Measurements from ENCODE around the gene THADA.
A peak's percentile ranks its signal among the peaks of the same experiment; 100 is the strongest.

The THADA gene

DNA sequence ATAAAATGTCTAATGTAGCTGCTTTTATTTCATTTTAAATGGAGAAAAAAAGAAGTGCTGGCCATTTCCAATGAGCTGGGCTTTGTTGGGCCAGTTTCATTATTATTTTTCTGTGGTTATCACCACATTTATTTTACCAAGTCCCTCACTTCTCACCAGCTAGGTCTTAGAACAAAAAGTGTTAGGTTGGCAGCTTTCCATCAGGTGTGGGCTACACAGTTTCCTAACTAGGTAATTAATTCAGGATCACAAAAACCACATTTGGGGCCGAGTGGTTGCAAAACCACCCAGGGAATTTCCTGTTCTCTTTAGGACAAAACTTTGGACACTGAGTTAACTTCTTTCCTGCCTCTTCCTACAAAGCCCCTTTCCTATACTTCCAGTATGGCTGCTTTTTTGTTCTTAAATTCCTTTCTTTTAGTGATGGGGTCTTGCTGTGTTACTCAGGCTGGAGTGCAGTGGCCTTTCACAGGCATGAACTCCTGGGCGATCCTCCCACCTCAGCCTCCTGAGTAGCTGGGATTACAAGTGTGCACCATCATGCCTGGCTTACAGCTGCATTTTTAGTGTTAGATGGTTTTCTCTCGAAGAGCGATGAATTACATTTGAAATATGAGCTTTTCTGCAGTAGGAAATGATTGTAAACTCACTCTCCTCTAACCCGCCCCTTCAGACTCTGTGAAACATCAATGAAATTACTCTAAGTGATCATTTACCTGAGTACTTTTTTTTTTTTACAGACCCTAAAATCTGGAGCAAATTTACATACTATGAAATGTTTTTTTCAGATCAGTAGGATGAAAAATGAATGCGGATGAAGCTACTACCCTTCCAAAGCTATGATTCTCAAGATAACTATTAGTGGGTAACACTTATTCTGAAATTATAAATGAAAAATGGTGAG, 366.8 kb downstream of the THADA start:
- Histone ChIP-seq H3K9me2 (replicated peaks; ENCODE audit: insufficient read depth, low read length) (no peaks in the 10 kb centered on the region), H3K9me3 (ENCODE audit: insufficient read depth, low read length) (no peaks in the 10 kb centered on the region), H3K4me2 (ENCODE audit: low read depth, low read length, poor library complexity, severe bottlenecking) (peak overlapping the region; percentile 63), H3K9ac (ENCODE audit: low read length) (peak overlapping the region; percentile 99), H3K27me3 (ENCODE audit: low read length) (no peaks in the 10 kb centered on the region), H3F3A (ENCODE audit: insufficient read depth) (peaks cover 34% of the 10 kb centered on the region), H3K4me3 (ENCODE audit: insufficient read depth, low read length, poor library complexity, severe bottlenecking) (no peak overlapping the region), H2AFZ (ENCODE audit: low read depth, low read length, severe bottlenecking) (no peak overlapping the region), H4K20me1 (ENCODE audit: low read depth, low read length) (no peaks in the 10 kb centered on the region; the same call in 1 of the 2 replicates), H3K79me2 (ENCODE audit: insufficient read depth, low read length) (peaks cover 23% of the 10 kb centered on the region), H3K36me3 (ENCODE audit: low read length) (peaks cover 3% of the 10 kb centered on the region; the same call in 1 of the 2 replicates), H3K27ac (ENCODE audit: low read depth, low read length) (peak overlapping the region; percentile 97)
- TF ChIP-seq, protein P1, sequence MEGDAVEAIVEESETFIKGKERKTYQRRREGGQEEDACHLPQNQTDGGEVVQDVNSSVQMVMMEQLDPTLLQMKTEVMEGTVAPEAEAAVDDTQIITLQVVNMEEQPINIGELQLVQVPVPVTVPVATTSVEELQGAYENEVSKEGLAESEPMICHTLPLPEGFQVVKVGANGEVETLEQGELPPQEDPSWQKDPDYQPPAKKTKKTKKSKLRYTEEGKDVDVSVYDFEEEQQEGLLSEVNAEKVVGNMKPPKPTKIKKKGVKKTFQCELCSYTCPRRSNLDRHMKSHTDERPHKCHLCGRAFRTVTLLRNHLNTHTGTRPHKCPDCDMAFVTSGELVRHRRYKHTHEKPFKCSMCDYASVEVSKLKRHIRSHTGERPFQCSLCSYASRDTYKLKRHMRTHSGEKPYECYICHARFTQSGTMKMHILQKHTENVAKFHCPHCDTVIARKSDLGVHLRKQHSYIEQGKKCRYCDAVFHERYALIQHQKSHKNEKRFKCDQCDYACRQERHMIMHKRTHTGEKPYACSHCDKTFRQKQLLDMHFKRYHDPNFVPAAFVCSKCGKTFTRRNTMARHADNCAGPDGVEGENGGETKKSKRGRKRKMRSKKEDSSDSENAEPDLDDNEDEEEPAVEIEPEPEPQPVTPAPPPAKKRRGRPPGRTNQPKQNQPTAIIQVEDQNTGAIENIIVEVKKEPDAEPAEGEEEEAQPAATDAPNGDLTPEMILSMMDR (IDR thresholded peaks at IDR 0.05; ENCODE audit: insufficient read depth, low read length, poor library complexity, severe bottlenecking): no peak
- no peak for TF ChIP-seq EZH2phosphoT487 (conservative IDR thresholded peaks at IDR 0.05; ENCODE audit: low read length)

DNA sequence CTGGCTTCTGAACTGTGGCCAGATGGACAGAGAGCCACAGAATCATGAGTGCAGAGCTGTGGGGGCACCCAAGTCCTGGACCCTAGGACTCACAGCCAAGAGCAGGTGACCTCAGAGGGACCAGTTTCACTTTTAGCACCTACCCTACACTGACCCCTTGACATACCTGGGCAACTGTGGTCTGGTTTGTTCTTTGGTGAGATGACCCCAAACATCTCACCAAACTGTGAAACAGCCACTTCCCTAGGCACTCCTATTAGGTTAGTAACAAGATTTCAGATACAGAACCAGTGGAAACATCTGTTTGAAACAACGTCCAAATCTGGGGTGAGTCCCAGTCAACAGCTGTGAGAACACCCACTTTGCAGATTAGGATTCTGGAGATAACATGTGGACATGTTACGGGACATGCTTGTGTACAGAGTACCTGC, 367.5 kb downstream of the THADA start:
- H3K9me2 ChIP-seq (replicated peaks; ENCODE audit: insufficient read depth, low read length): no peaks in the 10 kb centered on the region
- no peaks in the 10 kb centered on the region for H3K27me3 ChIP-seq (ENCODE audit: low read length)
- peaks cover 29% of the 10 kb centered on the region for H3K79me2 ChIP-seq (ENCODE audit: insufficient read depth, low read length)
- H3K4me2 ChIP-seq (ENCODE audit: low read depth, low read length, poor library complexity, severe bottlenecking): peak overlapping the region; percentile 63
- peaks cover 40% of the 10 kb centered on the region for H3F3A ChIP-seq (ENCODE audit: insufficient read depth)
- no peaks in the 10 kb centered on the region for H3K9me3 ChIP-seq (ENCODE audit: insufficient read depth, low read length)
- H3K36me3 ChIP-seq (ENCODE audit: low read length): peaks cover 9% of the 10 kb centered on the region
- no peak overlapping the region for H3K4me3 ChIP-seq (ENCODE audit: insufficient read depth, low read length, poor library complexity, severe bottlenecking)
- H3K27ac ChIP-seq (ENCODE audit: low read depth, low read length): peak overlapping the region; percentile 97
- no peak overlapping the region for H2AFZ ChIP-seq (ENCODE audit: low read depth, low read length, severe bottlenecking)
- H4K20me1 ChIP-seq (ENCODE audit: low read depth, low read length): peaks cover 7% of the 10 kb centered on the region
- TF ChIP-seq EZH2phosphoT487 (conservative IDR thresholded peaks at IDR 0.05; ENCODE audit: low read length): no peak
- TF ChIP-seq, protein P1 (IDR thresholded peaks at IDR 0.05; ENCODE audit: insufficient read depth, low read length, poor library complexity, severe bottlenecking): no peak
- H3K9ac ChIP-seq (ENCODE audit: low read length): peak overlapping the region; percentile 99

DNA sequence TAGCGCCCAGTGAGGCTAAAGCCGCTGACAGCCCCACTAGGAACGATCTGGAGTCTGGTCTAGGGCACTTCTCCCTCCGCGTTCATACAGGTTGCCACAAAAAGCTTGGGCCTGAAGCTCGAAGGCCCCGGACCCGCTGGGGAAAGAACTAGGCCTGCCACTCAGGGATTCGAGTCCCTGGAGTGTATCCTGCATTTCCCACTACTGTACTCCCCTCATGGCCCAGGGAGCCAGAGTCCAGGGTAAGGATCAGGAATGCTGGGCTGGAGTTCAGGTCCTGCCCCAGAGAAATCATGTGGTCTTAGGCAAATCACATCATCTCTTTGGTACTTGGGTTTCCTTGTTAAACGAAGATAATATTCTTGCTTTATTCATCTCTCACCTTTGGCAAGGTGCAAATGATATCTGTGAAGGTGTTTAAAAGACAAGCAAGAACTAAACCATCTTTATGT, 368.0 kb downstream of the THADA start:
- H3K79me2 ChIP-seq (ENCODE audit: insufficient read depth, low read length): peaks cover 34% of the 10 kb centered on the region
- H3K9me3 ChIP-seq (ENCODE audit: insufficient read depth, low read length): no peaks in the 10 kb centered on the region
- peak overlapping the region; percentile 63 for H3K4me2 ChIP-seq (ENCODE audit: low read depth, low read length, poor library complexity, severe bottlenecking)
- peaks cover 10% of the 10 kb centered on the region for H4K20me1 ChIP-seq (ENCODE audit: low read depth, low read length)
- H3K9me2 ChIP-seq (replicated peaks; ENCODE audit: insufficient read depth, low read length): no peaks in the 10 kb centered on the region
- H3K36me3 ChIP-seq (ENCODE audit: low read length): peaks cover 14% of the 10 kb centered on the region
- H3K27me3 ChIP-seq (ENCODE audit: low read length): no peaks in the 10 kb centered on the region
- TF ChIP-seq, protein P1 (IDR thresholded peaks at IDR 0.05; ENCODE audit: insufficient read depth, low read length, poor library complexity, severe bottlenecking): no peak
- TF ChIP-seq EZH2phosphoT487 (conservative IDR thresholded peaks at IDR 0.05; ENCODE audit: low read length): no peak
- H3K9ac ChIP-seq (ENCODE audit: low read length): peak overlapping the region; percentile 99
- no peak overlapping the region for H2AFZ ChIP-seq (ENCODE audit: low read depth, low read length, severe bottlenecking)
- H3K27ac ChIP-seq (ENCODE audit: low read depth, low read length): peak overlapping the region; percentile 97
- peaks cover 45% of the 10 kb centered on the region for H3F3A ChIP-seq (ENCODE audit: insufficient read depth)
- H3K4me3 ChIP-seq (ENCODE audit: insufficient read depth, low read length, poor library complexity, severe bottlenecking): peak overlapping the region; percentile 84
